Activated T-helper 2 cell treated with anti-CD3 and anti-CD28 coated beads, Interferon-gamma antibody, Interleukin-2, Interleukin-4, amounts not matched to agents 10 μg/mL and 5 μg/mL and 100 μg/mL, durations not matched to agents 14 hours and 24 hours and 36 hours (primary cell): Measurements from ENCODE around the gene ZC3HAV1L. TPM values are rescaled to one million over a fixed set of nuclear protein-coding genes. Genes with fewer than 3 reads are reported as not detected.
"Not testable (repeated sequence)": the region's sequence is repeated elsewhere in the genome, so short reads cannot be mapped to it uniquely, and the experiment has no call there.

Experiments
- DNase-seq: peaks from one replicate; pipeline ENCODE4 v3.0.0; 2021; ENCODE audit warnings: low spot score
- H3K27ac Mint-ChIP-seq: one replicate; pipeline ENCODE4 v1.8.0; 2021; ENCODE audit warnings: mixed read lengths
- H3K27me3 Mint-ChIP-seq: one replicate; pipeline ENCODE4 v1.8.0; 2021; ENCODE audit warnings: low read depth, mixed read lengths
- H3K36me3 Mint-ChIP-seq: one replicate; pipeline ENCODE4 v1.8.0; 2021; ENCODE audit warnings: low read depth, mixed read lengths
- H3K4me1 Mint-ChIP-seq: one replicate; pipeline ENCODE4 v1.8.0; 2021; ENCODE audit warnings: low read depth, mixed read lengths
- H3K4me3 Mint-ChIP-seq: one replicate; pipeline ENCODE4 v1.8.0; 2021; ENCODE audit warnings: low read depth, mild to moderate bottlenecking, moderate library complexity, mixed read lengths
- H3K9me3 Mint-ChIP-seq: one replicate; pipeline ENCODE4 v1.8.0; 2021; ENCODE audit warnings: mixed read lengths
- intact Hi-C: fragments of 100-400 bp; cut with micrococcal nuclease; formaldehyde crosslinking; loops from one replicate; pipeline ENCODE4 v1.15.1; 2023
- total RNA-seq: library from RNA; stranded (reverse); gene quantifications from 2 replicates; pipeline ENCODE4 v1.2.3, GENCODE V29; 2022

The ZC3HAV1L gene
- total RNA-seq, 1 donor from 2014 or later = 39.4 TPM

DNA sequence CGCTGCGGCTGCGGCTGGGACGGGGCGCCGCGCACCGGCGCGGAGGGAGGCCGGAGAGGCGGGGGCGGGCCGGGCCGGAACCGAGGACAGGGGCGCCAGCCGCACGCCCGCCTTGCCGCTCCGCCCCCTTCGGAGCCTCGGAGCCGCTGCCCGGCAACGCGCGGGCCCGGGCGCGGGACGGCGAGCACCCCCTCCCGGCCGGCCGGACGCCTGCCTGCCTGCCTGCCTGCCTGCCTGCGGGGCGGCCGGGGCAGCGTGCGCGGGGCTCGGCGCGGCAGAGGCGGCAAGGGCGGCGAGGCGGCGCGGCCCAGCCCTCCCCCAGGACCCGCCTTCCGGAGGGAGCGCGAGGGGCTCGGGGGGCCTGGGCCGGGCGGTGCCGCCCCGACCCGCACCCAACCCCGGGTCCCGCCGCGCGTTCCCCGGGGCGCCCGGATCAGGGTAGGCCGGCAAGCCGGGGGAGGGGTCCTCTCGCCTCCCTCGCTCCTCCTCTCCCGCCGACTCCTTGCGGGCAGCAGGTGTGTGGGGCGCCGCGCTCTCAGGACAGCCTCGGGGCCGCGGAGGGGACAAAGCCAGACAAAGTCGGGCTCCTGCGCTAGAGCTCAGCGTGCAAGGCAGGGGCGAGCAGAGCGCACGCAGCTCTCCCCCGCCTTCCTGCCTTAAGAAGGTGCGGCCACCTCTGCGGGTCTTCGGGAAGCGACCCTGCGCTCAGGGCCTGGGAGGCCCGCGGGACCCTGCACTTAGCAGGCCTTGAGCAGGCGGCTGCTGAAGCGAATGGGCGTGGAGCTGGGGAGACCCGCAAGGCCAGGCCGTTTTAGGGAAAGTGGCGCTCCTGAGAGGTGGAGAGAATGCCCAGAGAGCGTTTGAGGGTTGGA lies 54.3 kb downstream of the ZC3HAV1L start, which contains the start of gene KIAA1549:
TSS of gene KIAA1549 (minus strand) at position 58 of the 872 bp plus-strand sequence. CDS start 120 bp downstream, outside the sequence.
- Mint-ChIP-seq H3K9me3 (peaks cover 3% of the 10 kb centered on the region), H3K4me3 (peak within 1 kb of the TSS; percentile 81), H3K4me1 (peaks cover 15% of the 10 kb centered on the region), H3K27me3 (peaks cover 61% of the 10 kb centered on the region), H3K36me3 (no peaks in the 10 kb centered on the region), H3K27ac (peak within 1 kb of the TSS; percentile 47)
- intact Hi-C loops = loop anchor here (2.0 to 5.0 kb wide), 3 partner anchors 79 to 251 kb away; partner anchors contain the start of gene UBN2
- peak; percentile 41 for DNase-seq

DNA sequence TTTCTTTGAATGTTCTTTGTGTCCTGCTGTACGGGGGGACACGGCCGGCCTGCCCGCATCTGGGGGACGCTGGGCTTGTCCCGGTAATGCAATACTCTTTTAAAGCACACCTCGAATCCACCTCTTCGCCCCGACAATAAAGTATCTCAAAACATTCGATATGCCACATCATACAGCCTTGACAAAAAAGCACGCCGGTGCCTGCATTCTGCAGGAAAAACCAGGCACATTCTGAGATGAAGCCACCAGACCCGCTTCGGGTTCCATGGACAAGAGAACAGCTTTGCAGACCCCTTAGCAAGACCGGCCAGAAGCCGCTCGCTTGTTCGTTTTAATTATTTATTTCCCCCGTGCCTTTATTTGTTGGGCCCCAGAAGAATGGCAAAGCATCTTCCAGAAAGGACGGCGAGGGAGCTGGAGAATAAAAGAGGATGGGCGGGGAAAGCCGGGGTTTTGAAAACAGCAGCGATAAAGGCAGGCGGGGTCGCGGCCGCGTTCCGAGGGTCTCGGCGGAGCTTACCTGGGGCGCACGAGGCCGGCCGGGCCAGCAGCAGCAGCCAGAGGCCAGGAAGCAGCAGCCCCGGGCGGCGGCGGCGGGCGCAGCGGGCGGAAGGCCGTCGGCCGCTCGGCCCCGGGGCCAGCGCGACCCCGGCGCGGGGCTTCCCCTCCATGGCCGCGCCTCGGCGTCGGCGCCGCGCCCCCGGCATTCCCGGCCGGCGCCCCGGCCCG lies 55.1 kb downstream of the ZC3HAV1L start:
- no peaks in the 10 kb centered on the region for H3K9me3 Mint-ChIP-seq
- intact Hi-C loops = loop anchor here (2.0 to 5.0 kb wide), 3 partner anchors 78 to 252 kb away; partner anchors contain the start of gene UBN2
- peak overlapping the region; percentile 47 for H3K27ac Mint-ChIP-seq
- H3K4me3 Mint-ChIP-seq = peak overlapping the region; percentile 81
- H3K36me3 Mint-ChIP-seq = no peaks in the 10 kb centered on the region
- DNase-seq = no peak
- peaks cover 15% of the 10 kb centered on the region for H3K4me1 Mint-ChIP-seq
- peaks cover 55% of the 10 kb centered on the region for H3K27me3 Mint-ChIP-seq

DNA sequence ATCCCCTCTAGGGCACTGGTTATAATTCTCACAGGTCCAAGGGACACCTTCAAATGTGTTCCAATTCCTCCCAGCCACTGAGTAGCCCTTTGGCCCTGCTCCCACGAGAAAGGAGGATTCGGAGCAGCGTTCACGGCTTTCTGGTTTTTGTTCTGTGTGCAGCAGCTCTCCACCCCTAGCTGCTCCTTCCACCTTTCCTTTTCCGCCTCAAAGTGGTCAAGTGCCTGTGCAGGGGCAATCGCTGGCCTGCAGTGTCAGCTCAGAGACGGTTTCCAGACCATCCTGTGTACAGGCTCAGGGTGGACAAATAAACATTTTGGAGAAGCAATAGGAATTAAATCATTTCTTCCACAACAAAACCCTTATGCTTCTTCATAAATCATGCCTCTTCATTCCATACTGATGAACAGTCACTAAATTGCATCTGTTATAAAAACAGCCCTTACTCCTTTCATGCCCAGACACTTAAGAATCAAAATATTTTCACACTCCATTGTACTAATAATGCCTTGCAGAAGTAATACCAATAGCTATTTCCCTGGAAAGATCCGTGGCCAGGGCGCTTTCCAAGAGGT lies 55.8 kb downstream of the ZC3HAV1L start:
- peaks cover 56% of the 10 kb centered on the region for H3K27me3 Mint-ChIP-seq
- no peaks in the 10 kb centered on the region for H3K36me3 Mint-ChIP-seq
- no peak for DNase-seq
- H3K4me1 Mint-ChIP-seq = peaks cover 15% of the 10 kb centered on the region
- H3K27ac Mint-ChIP-seq = no peak overlapping the region
- intact Hi-C loops = loop anchor here (2.0 to 5.0 kb wide), 3 partner anchors 78 to 252 kb away; partner anchors contain the start of gene UBN2
- peak overlapping the region; percentile 81 for H3K4me3 Mint-ChIP-seq
- no peaks in the 10 kb centered on the region for H3K9me3 Mint-ChIP-seq

DNA sequence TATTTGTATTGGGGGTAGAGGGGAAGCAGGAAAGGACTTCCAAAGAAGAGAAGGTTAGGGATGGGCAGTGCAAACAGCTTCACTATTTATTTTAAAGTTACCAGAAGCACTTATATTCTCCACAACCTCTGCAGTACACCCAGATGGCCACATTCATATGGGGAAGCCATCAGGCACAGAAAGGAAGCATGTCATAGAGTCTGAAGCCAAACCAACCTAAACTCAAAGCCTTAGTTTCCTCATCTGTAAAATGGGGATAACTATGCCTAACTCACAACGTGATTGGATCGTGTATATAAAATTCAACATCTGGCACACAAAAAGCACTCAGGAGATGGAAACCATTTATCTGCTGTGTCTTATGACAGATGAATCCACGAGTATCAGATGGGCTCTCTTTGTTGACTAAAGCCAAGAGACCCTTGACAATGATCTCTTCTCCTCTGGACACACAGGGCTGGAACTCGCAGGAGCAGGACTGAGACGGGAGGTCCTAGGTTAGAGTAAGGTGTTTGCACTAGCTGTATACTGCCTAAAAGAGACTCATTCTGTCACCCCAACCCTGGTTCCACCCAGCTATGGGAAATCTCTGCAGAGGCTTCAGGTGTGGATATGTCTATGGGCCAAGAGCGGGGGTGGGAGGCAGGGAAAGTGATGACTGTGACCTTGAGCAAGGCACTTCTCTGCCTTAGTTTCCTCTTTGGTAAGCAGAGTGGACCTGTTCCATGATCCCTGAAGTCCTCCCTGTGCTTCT lies 56.4 kb downstream of the ZC3HAV1L start:
- DNase-seq = no peak
- peak overlapping the region; percentile 43 for H3K4me3 Mint-ChIP-seq
- no peaks in the 10 kb centered on the region for H3K9me3 Mint-ChIP-seq
- no peaks in the 10 kb centered on the region for H3K36me3 Mint-ChIP-seq
- H3K27ac Mint-ChIP-seq = no peak overlapping the region
- H3K27me3 Mint-ChIP-seq = peaks cover 61% of the 10 kb centered on the region
- intact Hi-C loops = no loop called here
- peaks cover 15% of the 10 kb centered on the region for H3K4me1 Mint-ChIP-seq

DNA sequence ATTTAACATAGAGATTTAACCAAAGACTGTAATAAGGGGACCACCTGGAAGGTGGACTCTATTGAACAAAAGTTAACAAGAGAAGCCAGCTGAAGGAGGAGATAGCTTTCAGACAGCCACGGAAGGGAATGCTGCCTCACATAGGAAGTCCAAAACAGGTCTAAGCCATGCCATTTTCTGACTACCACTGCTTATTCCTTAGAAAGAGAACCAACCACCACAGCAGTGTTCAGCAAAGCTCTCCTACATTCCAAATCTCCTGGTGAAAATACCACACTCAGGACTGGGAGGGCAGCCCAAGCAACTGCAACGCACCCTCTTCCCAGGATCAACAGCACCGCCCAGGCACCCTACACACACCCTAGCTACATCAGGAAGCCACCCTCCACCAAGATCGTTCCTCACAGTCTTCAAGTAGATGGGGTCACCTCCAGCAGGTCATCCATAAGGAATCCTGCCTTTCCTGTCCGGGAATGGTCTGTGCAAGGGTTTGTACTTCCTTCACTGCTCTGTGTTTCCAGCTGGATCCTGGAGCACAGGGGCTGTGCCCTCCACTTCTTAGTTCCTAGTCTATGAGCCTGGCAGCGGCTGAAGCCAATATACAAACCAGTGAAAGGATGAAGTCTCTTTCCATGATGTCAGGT lies 57.2 kb downstream of the ZC3HAV1L start:
- Mint-ChIP-seq H3K27me3 (peaks cover 61% of the 10 kb centered on the region), H3K9me3 (no peaks in the 10 kb centered on the region), H3K4me1 (peaks cover 15% of the 10 kb centered on the region), H3K4me3 (no peak overlapping the region), H3K36me3 (no peaks in the 10 kb centered on the region), H3K27ac (no peak overlapping the region)
- intact Hi-C loops = no loop called here
- no peak for DNase-seq

DNA sequence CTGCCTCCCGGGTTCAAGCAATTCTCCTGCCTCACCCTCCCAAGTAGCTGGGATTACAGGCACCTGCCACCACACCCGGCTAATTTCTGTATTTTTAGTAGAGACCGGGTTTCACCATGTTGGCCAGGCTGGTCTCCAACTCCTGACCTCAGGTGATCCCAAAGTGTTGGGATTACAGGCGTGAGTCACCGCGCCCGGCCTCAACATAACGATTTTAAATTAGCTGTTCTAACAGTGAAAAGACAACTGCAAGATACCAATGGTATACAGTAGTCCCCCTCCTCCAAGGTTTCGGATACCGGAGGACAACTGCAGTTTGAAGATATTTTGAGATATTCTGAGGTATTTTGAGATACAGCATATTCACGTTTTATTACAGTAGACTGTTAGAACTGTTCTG lies 59.7 kb downstream of the ZC3HAV1L start:
- H3K4me3 Mint-ChIP-seq, H3K4me1 Mint-ChIP-seq, H3K9me3 Mint-ChIP-seq, H3K36me3 Mint-ChIP-seq, intact Hi-C loops, DNase-seq, H3K27ac Mint-ChIP-seq: not testable (repeated sequence)
- peaks cover 52% of the 10 kb centered on the region for H3K27me3 Mint-ChIP-seq

Other genes starting within 250 kb of the ZC3HAV1L start
- not detected in 2 replicates for gene TMEM213, start 238.0 kb downstream of the ZC3HAV1L start, total RNA-seq
- gene ATP6V0A4, start 237.8 kb downstream of the ZC3HAV1L start, total RNA-seq = not detected in 2 replicates
- 1.3 TPM in 2 replicates for gene KIAA1549, start 54.7 kb downstream of the ZC3HAV1L start, total RNA-seq
- 76.0 and 77.1 TPM in 2 replicates for gene ZC3HAV1, start 73.7 kb upstream of the ZC3HAV1L start, total RNA-seq
- 13.6 and 14.1 TPM in 2 replicates for gene UBN2, start 195.2 kb upstream of the ZC3HAV1L start, total RNA-seq